GM12878 (cell line): ENCODE measurements around the gene SIRT2. TPM values are rescaled to one million over a fixed set of nuclear protein-coding genes. Genes with fewer than 3 reads are reported as not detected.

Experiments used
- ATAC-seq: fragments of 200-7000 bp; cut with Tn5 transposase; 3 replicates; pipeline ENCODE4 v1.9.1; 2020; ENCODE audit warnings: mild to moderate bottlenecking, moderate library complexity
- BruUV-seq: library from RNA; stranded (reverse); fragments of 400-500 nt; replicated peaks from 2 replicates; lab custom pipeline; 2021; lab: Mats Ljungman, UMichigan
- CTCF ChIA-PET: fragments of 300-600 bp; sonication (Branson Sonifier 250); formaldehyde crosslinking; extraction: SDS; loops from one replicate; lab custom pipeline; 2021; ENCODE audit warnings: inconsistent platforms; lab: Yijun Ruan, JAX
- POLR2A ChIA-PET: fragments of 350-600 bp; formaldehyde crosslinking; extraction: SDS; loops from one replicate; lab custom pipeline; 2021; ENCODE audit warnings: inconsistent platforms; lab: Charles Lee
- RAD21 ChIA-PET: fragments of 300-600 bp; sonication (Branson Sonifier 250); formaldehyde crosslinking; loops from one replicate; lab custom pipeline; 2023; ENCODE audit warnings: antibody characterized with exemption; ENCODE audit not compliant: unreplicated experiment; lab: Charles Lee
- SMC1A ChIA-PET: fragments of 300-600 bp; sonication (Branson Sonifier 250); formaldehyde crosslinking; loops from one replicate; lab custom pipeline; 2023; ENCODE audit not compliant: unreplicated experiment, uncharacterized antibody; lab: Charles Lee
- DNase-seq: peaks from one replicate; pipeline ENCODE4 v3.0.0-alpha.2; 2011; ENCODE audit warnings: low read depth, low spot score
- FAIRE-seq: peaks from 3 replicates; lab custom pipeline; 2011; peaks lifted over from hg19 to GRCh38; lab: Jason Lieb, UNC
- H2AFZ ChIP-seq: 2 replicates; pipeline ENCODE4 v1.6.0; 2011; ENCODE audit warnings: low read depth, low read length, control low read depth; ENCODE audit not compliant: control insufficient read depth
- H3K27ac ChIP-seq: 2 replicates; pipeline ENCODE4 v1.5.1; 2011; ENCODE audit warnings: control low read depth; ENCODE audit not compliant: control insufficient read depth, insufficient read depth
- H3K27me3 ChIP-seq, 2 experiments: replicated peaks in 1 of 2; 2 replicates each; pipeline versions ENCODE4 v1.6.0 to v1.6.1; 2011; ENCODE audit warnings: low read length in 1 of 2; ENCODE audit not compliant: control insufficient read depth in 2 of 2, insufficient read depth in 2 of 2
- H3K36me3 ChIP-seq, 2 experiments: 2 replicates each; pipeline ENCODE4 v1.5.1; 2011; ENCODE audit warnings: low read length in 1 of 2; ENCODE audit not compliant: control insufficient read depth in 2 of 2, insufficient read depth in 2 of 2
- H3K4me1 ChIP-seq: 2 replicates; pipeline ENCODE4 v1.6.1; 2011; ENCODE audit warnings: mild to moderate bottlenecking, low read length, moderate library complexity, mixed read lengths; ENCODE audit not compliant: control insufficient read depth, insufficient read depth
- H3K4me2 ChIP-seq: 2 replicates; pipeline ENCODE4 v1.6.0; 2011; ENCODE audit warnings: control low read depth; ENCODE audit not compliant: control insufficient read depth, insufficient read depth
- H3K4me3 ChIP-seq: fragments of 200-600 bp; sonication (generic); 2 replicates; pipeline ENCODE4 v1.5.1; 2016
- H3K79me2 ChIP-seq: 2 replicates; pipeline ENCODE4 v1.6.0; 2011; ENCODE audit warnings: low read length; ENCODE audit not compliant: control insufficient read depth, insufficient read depth
- H3K9ac ChIP-seq: 2 replicates; pipeline ENCODE4 v1.8.0; 2011; ENCODE audit warnings: low read length, control low read depth, mixed read lengths; ENCODE audit not compliant: control insufficient read depth, insufficient read depth
- H3K9me3 ChIP-seq: replicated peaks from 3 replicates; pipeline ENCODE4 v1.5.1; 2011; ENCODE audit warnings: mild to moderate bottlenecking, low read length; ENCODE audit not compliant: control insufficient read depth, insufficient read depth
- H4K20me1 ChIP-seq: 2 replicates; pipeline ENCODE4 v1.6.0; 2011; ENCODE audit not compliant: control insufficient read depth, insufficient read depth
- BCL11A ChIP-seq: IDR thresholded peaks from 2 replicates; pipeline ENCODE4 v1.6.1; 2011; ENCODE audit warnings: low read depth, low read length
- CBFB ChIP-seq: IDR thresholded peaks from 2 replicates; pipeline ENCODE4 v1.6.1; 2016; ENCODE audit warnings: antibody characterized with exemption, low read depth
- E2F4 ChIP-seq: IDR thresholded peaks from 2 replicates; pipeline ENCODE4 v1.6.1; 2012; ENCODE audit warnings: low read depth, low read length, improper control_type of control experiment
- ELK1 ChIP-seq: IDR thresholded peaks from 2 replicates; pipeline ENCODE4 v1.6.1; 2012; ENCODE audit warnings: low read depth, low read length, improper control_type of control experiment
- EP300 ChIP-seq, 2 experiments: fragments of 150-350 bp in 1 of 2; IDR thresholded peaks; 2 replicates each; pipeline ENCODE4 v1.6.1; 2011 to 2012; ENCODE audit warnings: low read depth in 2 of 2, low read length in 2 of 2, borderline replicate concordance in 1 of 2, improper control_type of control experiment in 1 of 2, inconsistent platforms in 1 of 2; ENCODE audit not compliant: control insufficient read depth in 1 of 2
- HCFC1 ChIP-seq: fragments of 150-350 bp; IDR thresholded peaks from 2 replicates; pipeline ENCODE4 v1.6.1; 2014; ENCODE audit warnings: low read length
- JUND ChIP-seq: IDR thresholded peaks from 2 replicates; pipeline ENCODE4 v1.6.1; 2012; ENCODE audit warnings: low read depth, mild to moderate bottlenecking, low read length, improper control_type of control experiment, moderate library complexity
- NFIC ChIP-seq: IDR thresholded peaks from 2 replicates; pipeline ENCODE4 v1.6.1; 2012; ENCODE audit warnings: low read depth, mild to moderate bottlenecking, inconsistent platforms, low read length, moderate library complexity
- PKNOX1 ChIP-seq: fragments of 450-650 bp; IDR thresholded peaks from 2 replicates; pipeline ENCODE4 v1.6.1; 2016; ENCODE audit warnings: mild to moderate bottlenecking
- RAD51 ChIP-seq: fragments of 450-650 bp; IDR thresholded peaks from 2 replicates; pipeline ENCODE4 v1.6.1; 2016; ENCODE audit warnings: moderate library complexity, mild to moderate bottlenecking, inconsistent platforms
- TAF1 ChIP-seq: IDR thresholded peaks from 2 replicates; pipeline ENCODE4 v1.6.1; 2011; ENCODE audit warnings: mild to moderate bottlenecking, low read depth, low read length, borderline replicate concordance
- TCF12 ChIP-seq: IDR thresholded peaks from 2 replicates; pipeline ENCODE4 v1.6.1; 2011; ENCODE audit warnings: low read depth, mild to moderate bottlenecking, low read length
- YBX1 ChIP-seq: fragments of 450-650 bp; IDR thresholded peaks from 2 replicates; pipeline ENCODE4 v1.6.1; 2016; ENCODE audit warnings: antibody characterized with exemption
- ZNF384 ChIP-seq: IDR thresholded peaks from 2 replicates; pipeline ENCODE4 v1.6.1; 2012; ENCODE audit warnings: low read depth, mild to moderate bottlenecking, low read length, improper control_type of control experiment, borderline replicate concordance
- WGBS: methylation state at CpG from one replicate; pipeline ENCODE4 v1.1.6; 2016; ENCODE audit warnings: low lambda C conversion rate; ENCODE audit not compliant: insufficient replicate concordance, insufficient coverage; ENCODE audit errors: missing lambda C conversion rate; 5-methylcytosine and 5-hydroxymethylcytosine counted together
- in situ Hi-C: fragments of 300-500 bp; cut with MboI; formaldehyde crosslinking; loops from 9 replicates; pipeline ENCODE4 v1.14.3; 2018; ENCODE audit warnings: mixed read lengths
- intact Hi-C: fragments of 100-400 bp; cut with micrococcal nuclease; formaldehyde crosslinking; loops from one replicate; pipeline ENCODE4 v1.14.2; 2022; ENCODE audit not compliant: unreplicated experiment
- polyA plus RNA-seq, 11 experiments: library from polyadenylated mRNA; depleted of rRNA in 4 of 11; unstranded in 6 of 11; stranded (reverse) in 5 of 11; fragments of >200 nt; fragmentation: Nextera tagmentation in 4 of 11; fragmentation: Illumina TruSeq in 1 of 11; extraction: Ambion mirVana in 4 of 11; extraction: Trizol in 1 of 11; gene quantifications; 1 replicate in 1 of 11; 2 replicates in 10 of 11; pipeline versions ENCODE4 v1.2.1 to v1.2.3, GENCODE V29; 2011 to 2016; ENCODE audit warnings: inconsistent platforms in 2 of 11, missing spikeins in 2 of 11, low read depth in 1 of 11
- total RNA-seq, 4 experiments: library from RNA; depleted of rRNA in 3 of 4; stranded (reverse); fragments of >200 nt in 3 of 4; fragmentation: Illumina TruSeq in 1 of 4; extraction: Trizol in 1 of 4; gene quantifications; 2 replicates each; pipeline versions ENCODE4 v1.2.1 to v1.2.3, GENCODE V29; 2013 to 2021

SIRT2 gene
- total and polyA plus RNA-seq, 10 of the 15 experiments (the other 5 are each of a cell fraction or from before 2014, with no cell fraction given) = 1.4 to 38.7 (median 24.1) TPM

GRCh38 chr19:38945562-38946228, 46.3 kb upstream of the SIRT2 start:
- in situ Hi-C loops (no loop called here), intact Hi-C loops (no loop called here)
- BruUV-seq = no TSS peak
- H3K36me3 ChIP-seq = no peaks in the 10 kb centered on the region
- SMC1A ChIA-PET = no interaction called here
- no peaks in the 10 kb centered on the region for H4K20me1 ChIP-seq
- no peaks in the 10 kb centered on the region; the same call in 2 of the 3 replicates for H3K9me3 ChIP-seq
- ATAC-seq = no peak
- no peaks in the 10 kb centered on the region for H3K79me2 ChIP-seq
- CTCF ChIA-PET = interaction anchor here (1.7 kb wide), 1 partner anchor 15 kb away, joined by 6 read pairs; the partner anchor contains the start of genes MRPS12 and SARS2
- H3K27me3 ChIP-seq = no peaks in the 10 kb centered on the region; a peak in 1 of 4 replicates
- FAIRE-seq = no peak
- no peak overlapping the region for H3K9ac ChIP-seq
- no peak overlapping the region for H2AFZ ChIP-seq
- 20% methylated on average over 3 of the region's 3 CpGs for WGBS
- H3K27ac ChIP-seq = no peak overlapping the region
- no peak for TF ChIP-seq BCL11A
- no peak for TF ChIP-seq NFIC
- no peak for TF ChIP-seq JUND
- no peak for TF ChIP-seq YBX1
- DNase-seq = no peak
- H3K4me1 ChIP-seq = no peaks in the 10 kb centered on the region
- POLR2A ChIA-PET = no interaction called here
- RAD21 ChIA-PET = no interaction called here
- no peak overlapping the region for H3K4me3 ChIP-seq
- H3K4me2 ChIP-seq = no peak overlapping the region

GRCh38 chr19:38944981-38945506, 45.6 kb upstream of the SIRT2 start:
- no peak overlapping the region for H3K4me3 ChIP-seq
- H3K4me1 ChIP-seq = no peaks in the 10 kb centered on the region
- 94% methylated on average over 12 of the region's 12 CpGs for WGBS
- in situ Hi-C loops (no loop called here), intact Hi-C loops (no loop called here)
- no peaks in the 10 kb centered on the region; the same call in 2 of the 3 replicates for H3K9me3 ChIP-seq
- FAIRE-seq (no peak), ATAC-seq (no peak), DNase-seq (no peak)
- ChIA-PET POLR2A (no interaction called here), CTCF (interaction anchor here (1.4 kb wide), 1 partner anchor 15 kb away, joined by 3 read pairs; the partner anchor contains the start of genes MRPS12 and SARS2), RAD21 (no interaction called here), SMC1A (no interaction called here)
- H3K27ac ChIP-seq = no peak overlapping the region
- H2AFZ ChIP-seq = no peak overlapping the region
- H4K20me1 ChIP-seq = no peaks in the 10 kb centered on the region
- H3K4me2 ChIP-seq = no peak overlapping the region
- H3K9ac ChIP-seq = no peak overlapping the region
- no TSS peak for BruUV-seq
- no peaks in the 10 kb centered on the region; a peak in 1 of 4 replicates for H3K27me3 ChIP-seq
- H3K79me2 ChIP-seq = no peaks in the 10 kb centered on the region
- no peaks in the 10 kb centered on the region for H3K36me3 ChIP-seq
- no peak for TF ChIP-seq EP300 (IDR thresholded peaks at IDR 0.05; ENCODE audit: borderline replicate concordance in 1 of 2, control insufficient read depth in 1 of 2, low read depth in 2 of 2, low read length in 2 of 2)
- TF ChIP-seq CBFB = no peak
- TF ChIP-seq TAF1 = no peak
- TF ChIP-seq TCF12 = no peak
- TF ChIP-seq RAD51 = no peak
- TF ChIP-seq E2F4 = no peak
- TF ChIP-seq ELK1 = no peak
- TF ChIP-seq ZNF384 = no peak
- no peak for TF ChIP-seq PKNOX1
- TF ChIP-seq HCFC1 = no peak
